ENCODE data around the gene TMEM109. TPM values are rescaled to one million over a fixed set of nuclear protein-coding genes. Genes with fewer than 3 reads are reported as not detected.

TMEM109 gene
- total RNA-seq, 1 experiment from 2014 or later: 26.8 TPM

DNA sequence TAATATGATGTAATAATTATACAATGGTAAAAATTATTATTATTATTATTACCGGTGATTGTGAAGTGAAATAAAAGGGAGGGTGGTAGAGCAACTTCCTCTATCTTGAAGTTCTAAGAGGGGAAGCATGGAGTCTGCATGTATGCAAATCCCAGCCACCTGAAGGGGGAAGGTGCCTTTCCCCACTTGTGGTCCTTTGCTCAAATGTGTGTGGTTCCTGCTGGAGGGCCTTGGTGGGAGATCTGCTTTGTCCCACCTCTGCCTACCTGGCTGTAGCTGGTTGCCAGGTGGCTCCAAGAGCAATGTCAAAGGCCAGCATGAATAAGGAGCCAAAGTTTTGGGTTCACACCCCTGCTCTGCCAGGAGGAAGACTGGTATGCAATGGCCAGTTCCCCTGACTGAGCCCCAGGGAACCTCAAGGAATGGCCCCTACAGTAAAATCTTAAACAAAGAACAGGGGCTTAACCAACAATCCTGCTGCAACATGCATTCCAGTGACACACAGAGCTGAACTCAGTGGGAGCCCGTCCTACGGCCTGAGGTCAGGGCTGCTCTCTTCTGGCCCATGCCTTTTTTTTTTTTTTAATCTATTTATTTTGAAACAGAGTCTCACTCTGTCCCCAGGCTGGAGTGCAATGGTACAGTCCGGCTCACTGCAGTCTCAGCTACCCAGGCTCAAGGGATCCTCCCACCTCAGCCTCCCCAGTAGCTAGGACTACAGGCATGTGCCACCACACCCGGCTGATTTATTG, 18.8 kb downstream of the TMEM109 start (continued):
- no peak for TF ChIP-seq ATF2 (CRISPR knock-in tag; IDR thresholded peaks at IDR 0.05; ENCODE audit: borderline replicate concordance, low read depth)
- no peak for TF ChIP-seq SMAD3 (CRISPR knock-in tag; IDR thresholded peaks at IDR 0.05; ENCODE audit: borderline replicate concordance)

DNA sequence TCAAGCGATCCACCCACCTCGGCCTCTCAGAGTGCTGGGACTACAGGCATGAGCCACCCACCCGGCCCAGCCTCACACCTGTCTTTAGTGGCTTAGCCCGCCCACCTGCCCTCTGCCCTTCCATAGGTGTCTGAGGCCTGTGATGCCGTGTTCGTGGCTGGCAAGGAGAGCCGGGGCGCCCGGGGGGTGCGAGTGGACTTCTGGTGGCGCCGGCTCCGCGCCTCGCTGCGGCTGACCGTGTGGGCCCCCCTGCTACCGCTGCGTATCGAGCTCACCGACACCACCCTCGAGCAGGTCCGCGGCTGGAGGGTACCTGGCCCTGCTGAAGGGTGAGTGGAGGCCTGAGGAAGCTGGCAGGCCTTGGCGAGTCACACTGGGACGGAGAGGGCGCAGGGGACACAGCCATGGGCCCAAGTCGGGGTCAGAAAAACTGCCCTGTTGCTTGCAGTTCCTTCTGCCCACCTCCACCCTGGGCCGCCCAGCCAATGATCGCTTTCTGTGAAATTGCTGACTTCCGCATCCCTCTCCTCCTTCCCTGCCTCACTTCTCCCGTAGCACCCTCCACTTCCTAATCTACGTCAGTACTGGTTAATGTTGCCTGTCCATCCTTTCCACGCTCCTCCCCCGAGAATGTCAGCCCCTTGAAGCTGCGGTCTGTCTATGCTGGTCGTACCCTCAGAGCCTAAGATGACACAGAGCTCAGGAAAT, 19.6 kb downstream of the TMEM109 start:
- H3K4me3 Mint-ChIP-seq: no peak overlapping the region
- DNase-seq (ENCODE audit: low spot score): no peak
- H3K9me3 Mint-ChIP-seq: no peaks in the 10 kb centered on the region
- peaks cover 18% of the 10 kb centered on the region for H3K36me3 Mint-ChIP-seq
- H3K27me3 Mint-ChIP-seq (ENCODE audit: low read depth): no peaks in the 10 kb centered on the region
- no peaks in the 10 kb centered on the region for H3K4me1 Mint-ChIP-seq
- TF ChIP-seq TEAD1 (CRISPR knock-in tag; IDR thresholded peaks at IDR 0.05) (no peak), NFE2L1 (CRISPR knock-in tag; IDR thresholded peaks at IDR 0.05) (no peak), OVOL2 (CRISPR knock-in tag; IDR thresholded peaks at IDR 0.05; ENCODE audit: borderline replicate concordance) (no peak), TEAD4 (CRISPR knock-in tag; IDR thresholded peaks at IDR 0.05) (no peak), NR3C1 (CRISPR knock-in tag; conservative IDR thresholded peaks at IDR 0.05; ENCODE audit: low read depth) (no peak), NR1H2 (CRISPR knock-in tag; IDR thresholded peaks at IDR 0.05) (no peak), TP53 (CRISPR knock-in tag; IDR thresholded peaks at IDR 0.05) (no peak), MYBL2 (CRISPR knock-in tag; IDR thresholded peaks at IDR 0.05) (no peak), ZNF138 (CRISPR knock-in tag; conservative IDR thresholded peaks at IDR 0.05) (no peak), ZNF232 (CRISPR knock-in tag; IDR thresholded peaks at IDR 0.05) (no peak)
- TF ChIP-seq, protein P1, sequence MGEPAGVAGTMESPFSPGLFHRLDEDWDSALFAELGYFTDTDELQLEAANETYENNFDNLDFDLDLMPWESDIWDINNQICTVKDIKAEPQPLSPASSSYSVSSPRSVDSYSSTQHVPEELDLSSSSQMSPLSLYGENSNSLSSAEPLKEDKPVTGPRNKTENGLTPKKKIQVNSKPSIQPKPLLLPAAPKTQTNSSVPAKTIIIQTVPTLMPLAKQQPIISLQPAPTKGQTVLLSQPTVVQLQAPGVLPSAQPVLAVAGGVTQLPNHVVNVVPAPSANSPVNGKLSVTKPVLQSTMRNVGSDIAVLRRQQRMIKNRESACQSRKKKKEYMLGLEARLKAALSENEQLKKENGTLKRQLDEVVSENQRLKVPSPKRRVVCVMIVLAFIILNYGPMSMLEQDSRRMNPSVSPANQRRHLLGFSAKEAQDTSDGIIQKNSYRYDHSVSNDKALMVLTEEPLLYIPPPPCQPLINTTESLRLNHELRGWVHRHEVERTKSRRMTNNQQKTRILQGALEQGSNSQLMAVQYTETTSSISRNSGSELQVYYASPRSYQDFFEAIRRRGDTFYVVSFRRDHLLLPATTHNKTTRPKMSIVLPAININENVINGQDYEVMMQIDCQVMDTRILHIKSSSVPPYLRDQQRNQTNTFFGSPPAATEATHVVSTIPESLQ (CRISPR knock-in tag; IDR thresholded peaks at IDR 0.05): no peak
- peak overlapping the region; percentile 80; the same call in 1 of the 2 replicates for H3K27ac Mint-ChIP-seq
- ATAC-seq: no peak
- ChIA-PET CTCF (interaction anchor here (1.3 kb wide), 1 partner anchor 34 kb away, joined by 5 read pairs; no protein-coding TSS in a partner anchor), POLR2A (no interaction called here)

DNA sequence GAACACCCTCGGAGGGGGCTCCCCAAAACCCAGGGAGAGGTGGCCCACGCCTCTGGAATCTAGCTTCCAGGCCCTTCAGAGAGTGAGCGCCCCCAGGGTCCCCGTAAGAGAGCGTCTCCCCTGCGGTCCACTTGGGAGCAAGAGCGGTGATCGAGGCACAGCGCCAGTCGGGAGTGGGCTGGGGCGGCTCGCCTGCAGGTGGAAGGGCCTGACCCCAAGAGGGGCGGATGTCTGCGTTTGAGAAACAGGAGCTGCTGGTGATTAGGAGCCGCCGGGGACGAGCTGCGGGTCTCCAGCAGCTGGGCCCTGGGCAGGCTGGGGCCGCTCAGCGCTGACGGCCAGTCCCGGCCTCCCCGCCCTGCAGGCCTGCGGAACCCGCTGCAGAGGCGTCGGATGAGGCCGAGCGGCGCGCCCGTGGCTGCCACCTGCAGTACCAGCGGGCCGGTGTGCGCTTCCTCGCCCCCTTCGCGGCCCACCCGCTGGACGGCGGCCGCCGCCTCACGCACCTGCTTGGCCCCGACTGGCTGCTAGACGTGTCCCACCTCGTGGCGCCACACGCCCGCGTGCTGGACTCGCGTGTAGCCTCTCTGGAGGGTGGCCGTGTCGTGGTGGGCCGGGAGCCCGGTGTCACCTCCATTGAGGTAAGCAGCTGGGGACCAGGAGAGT, 20.3 kb downstream of the TMEM109 start:
- POLR2A ChIA-PET: no interaction called here
- no peaks in the 10 kb centered on the region for H3K4me1 Mint-ChIP-seq
- no peak for DNase-seq (ENCODE audit: low spot score)
- no peak overlapping the region; the same call in 1 of the 2 replicates for H3K27ac Mint-ChIP-seq
- ATAC-seq: no peak; the same call in 1 of the 2 replicates
- H3K4me3 Mint-ChIP-seq: no peak overlapping the region
- H3K27me3 Mint-ChIP-seq (ENCODE audit: low read depth): no peaks in the 10 kb centered on the region
- CTCF ChIA-PET: no interaction called here
- peaks cover 18% of the 10 kb centered on the region for H3K36me3 Mint-ChIP-seq
- no peaks in the 10 kb centered on the region for H3K9me3 Mint-ChIP-seq
- TF ChIP-seq MXD4 (CRISPR knock-in tag; IDR thresholded peaks at IDR 0.05; ENCODE audit: borderline replicate concordance) (no peak), ZNF219 (CRISPR knock-in tag; IDR thresholded peaks at IDR 0.05; ENCODE audit: borderline replicate concordance) (no peak), JAZF1 (CRISPR knock-in tag; IDR thresholded peaks at IDR 0.05) (no peak), ZNF138 (CRISPR knock-in tag; conservative IDR thresholded peaks at IDR 0.05) (no peak), GTF2I (CRISPR knock-in tag; conservative IDR thresholded peaks at IDR 0.05) (no peak), SMAD3 (CRISPR knock-in tag; IDR thresholded peaks at IDR 0.05; ENCODE audit: borderline replicate concordance) (no peak), TEAD4 (CRISPR knock-in tag; IDR thresholded peaks at IDR 0.05) (no peak), ZNF416 (CRISPR knock-in tag; IDR thresholded peaks at IDR 0.05) (no peak), PREB (CRISPR knock-in tag; IDR thresholded peaks at IDR 0.05; ENCODE audit: borderline replicate concordance) (no peak)
